ENCODE data around the gene PARP6.

The PARP6 gene, protein sequence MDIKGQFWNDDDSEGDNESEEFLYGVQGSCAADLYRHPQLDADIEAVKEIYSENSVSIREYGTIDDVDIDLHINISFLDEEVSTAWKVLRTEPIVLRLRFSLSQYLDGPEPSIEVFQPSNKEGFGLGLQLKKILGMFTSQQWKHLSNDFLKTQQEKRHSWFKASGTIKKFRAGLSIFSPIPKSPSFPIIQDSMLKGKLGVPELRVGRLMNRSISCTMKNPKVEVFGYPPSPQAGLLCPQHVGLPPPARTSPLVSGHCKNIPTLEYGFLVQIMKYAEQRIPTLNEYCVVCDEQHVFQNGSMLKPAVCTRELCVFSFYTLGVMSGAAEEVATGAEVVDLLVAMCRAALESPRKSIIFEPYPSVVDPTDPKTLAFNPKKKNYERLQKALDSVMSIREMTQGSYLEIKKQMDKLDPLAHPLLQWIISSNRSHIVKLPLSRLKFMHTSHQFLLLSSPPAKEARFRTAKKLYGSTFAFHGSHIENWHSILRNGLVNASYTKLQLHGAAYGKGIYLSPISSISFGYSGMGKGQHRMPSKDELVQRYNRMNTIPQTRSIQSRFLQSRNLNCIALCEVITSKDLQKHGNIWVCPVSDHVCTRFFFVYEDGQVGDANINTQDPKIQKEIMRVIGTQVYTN

DNA sequence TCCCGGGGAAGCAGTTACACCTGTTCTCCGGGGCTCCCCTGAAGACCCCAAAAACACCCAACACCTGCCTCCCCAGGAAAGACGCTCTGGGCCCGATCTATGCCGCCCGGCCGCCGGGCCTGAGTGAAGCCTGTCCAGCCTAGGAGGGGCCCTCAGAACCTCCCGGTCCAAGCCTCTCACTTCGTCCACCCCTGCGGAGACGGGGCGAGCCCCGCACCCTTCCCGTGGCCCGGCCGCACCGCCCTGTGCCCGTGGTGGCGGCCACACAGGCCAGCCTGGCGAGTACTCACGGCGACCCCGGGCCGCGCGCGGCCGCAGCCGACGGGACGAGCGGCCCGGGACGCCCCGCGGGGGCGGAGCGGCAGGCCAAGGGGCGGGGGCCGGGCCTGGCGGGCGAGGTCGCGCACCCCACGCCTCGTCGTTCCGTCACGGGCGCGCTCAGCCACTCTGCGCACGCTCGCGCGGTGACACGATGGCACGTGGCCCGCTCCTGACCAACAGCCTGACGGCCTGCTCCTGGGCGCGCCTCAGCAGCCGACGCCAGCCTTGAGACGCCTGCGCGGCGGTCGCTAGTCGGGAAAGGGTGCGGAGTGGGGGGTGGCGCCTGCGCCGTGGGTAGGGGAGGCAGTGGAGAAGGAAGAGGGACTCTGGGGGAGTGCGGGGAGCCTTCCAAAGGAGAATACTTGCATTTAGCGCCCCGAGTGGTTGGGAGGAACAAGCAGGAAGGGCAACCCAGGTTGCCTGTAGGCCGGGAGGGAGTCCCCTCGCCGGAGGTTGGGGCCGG, at the start of gene PARP6:
Gene PARP6, minus strand, starts transcription at position 342 of the 784 bp plus-strand sequence. CDS start 5,077 bp downstream, outside the sequence.
- DNase-seq, result peak; percentile 88

DNA sequence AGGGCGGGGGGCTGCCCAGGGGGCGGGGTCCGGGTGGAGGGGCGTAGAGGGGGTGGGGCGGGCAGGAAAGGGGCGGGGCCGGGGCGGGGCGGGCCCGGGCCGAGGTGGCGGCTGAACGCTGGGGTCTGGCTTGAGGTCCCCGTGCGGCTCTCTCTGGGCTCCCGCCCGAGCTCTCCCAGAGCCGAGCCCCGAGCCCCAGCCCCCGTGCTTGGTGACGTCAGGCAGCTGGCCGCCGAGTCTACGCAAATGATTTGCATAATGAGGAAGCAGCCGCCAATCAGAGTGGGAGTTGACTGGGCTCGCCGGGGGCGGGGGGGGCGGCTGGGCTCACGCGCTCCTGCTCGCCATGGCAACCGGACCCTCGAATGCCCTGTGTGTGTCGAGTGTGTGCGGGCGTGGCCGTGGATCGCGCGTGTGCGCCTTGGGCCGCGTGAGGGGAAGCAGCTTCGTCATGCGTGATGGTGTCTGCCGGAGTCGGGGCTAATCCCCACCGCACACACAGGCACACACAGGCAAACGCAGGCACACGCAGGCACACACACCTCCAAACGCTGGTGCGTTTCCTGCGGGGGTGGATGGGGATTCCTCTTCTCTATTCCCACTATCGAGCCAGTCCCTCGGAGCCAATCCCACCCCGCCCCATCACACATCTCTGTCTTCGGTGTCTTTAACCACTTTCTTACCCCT, 47.8 kb upstream of the PARP6 start, which contains the start of gene CELF6:
Gene CELF6, minus strand, starts transcription at position 173 of the 687 bp plus-strand sequence. CDS start 283 bp downstream, outside the sequence.
- peak; percentile 20 for DNase-seq

DNA sequence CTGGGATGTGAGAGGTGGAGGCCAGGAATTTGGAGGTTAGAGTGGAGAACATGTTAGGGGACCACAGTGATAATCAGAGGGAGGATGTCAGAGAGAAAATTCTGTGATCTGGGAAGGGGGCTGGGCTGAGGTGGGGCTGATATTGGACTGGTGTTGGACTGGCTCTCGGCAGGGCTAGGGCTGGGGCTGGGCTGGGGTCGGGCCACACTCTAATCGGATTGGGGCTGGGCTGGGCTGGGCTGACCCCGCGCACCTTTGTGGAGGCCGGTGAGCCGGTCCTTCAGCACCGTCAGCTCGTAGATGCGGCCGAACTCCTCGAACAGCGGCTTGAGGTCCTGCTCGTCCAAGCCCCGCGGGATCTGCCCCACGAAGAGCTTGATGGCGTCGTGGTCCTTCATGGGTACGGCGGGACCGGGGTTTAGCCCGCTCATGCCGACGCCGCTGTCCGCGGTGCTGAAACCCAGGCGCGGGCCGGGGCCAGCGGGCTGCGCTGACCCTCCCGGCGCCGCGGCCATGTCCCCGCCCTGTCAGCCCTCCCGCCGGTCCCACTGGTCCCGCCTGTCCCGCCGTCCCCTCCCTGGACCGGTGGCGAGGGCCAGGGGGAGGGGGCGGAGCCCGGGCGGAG, 47.1 kb upstream of the PARP6 start:
- no peak for DNase-seq

DNA sequence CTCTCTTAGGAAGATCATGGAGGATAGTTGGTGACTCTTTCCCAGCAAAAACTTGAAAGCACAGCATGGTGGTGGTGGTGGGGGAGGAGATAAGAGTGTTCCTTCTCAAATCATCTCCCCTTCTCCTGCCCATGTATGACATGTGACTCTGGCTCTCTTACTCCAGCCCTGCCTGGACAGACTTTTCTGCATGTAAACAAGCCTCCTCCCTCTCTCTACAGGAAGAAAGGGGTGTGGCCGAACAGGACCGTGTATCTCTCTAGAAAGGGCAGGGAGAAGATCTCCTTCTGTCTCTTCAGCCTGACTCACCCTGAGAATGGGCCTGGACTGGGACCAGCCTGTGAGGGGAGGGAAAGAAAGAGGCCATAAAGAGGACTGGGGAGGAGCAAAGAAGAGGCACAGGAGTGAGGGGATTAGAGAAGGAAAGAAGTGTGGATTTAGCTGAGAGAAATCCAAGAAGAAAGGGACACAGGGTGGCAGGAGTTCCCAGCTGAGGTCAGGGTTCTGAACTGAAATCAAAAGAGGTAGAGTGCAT, 46.1 kb upstream of the PARP6 start:
- no peak for DNase-seq

DNA sequence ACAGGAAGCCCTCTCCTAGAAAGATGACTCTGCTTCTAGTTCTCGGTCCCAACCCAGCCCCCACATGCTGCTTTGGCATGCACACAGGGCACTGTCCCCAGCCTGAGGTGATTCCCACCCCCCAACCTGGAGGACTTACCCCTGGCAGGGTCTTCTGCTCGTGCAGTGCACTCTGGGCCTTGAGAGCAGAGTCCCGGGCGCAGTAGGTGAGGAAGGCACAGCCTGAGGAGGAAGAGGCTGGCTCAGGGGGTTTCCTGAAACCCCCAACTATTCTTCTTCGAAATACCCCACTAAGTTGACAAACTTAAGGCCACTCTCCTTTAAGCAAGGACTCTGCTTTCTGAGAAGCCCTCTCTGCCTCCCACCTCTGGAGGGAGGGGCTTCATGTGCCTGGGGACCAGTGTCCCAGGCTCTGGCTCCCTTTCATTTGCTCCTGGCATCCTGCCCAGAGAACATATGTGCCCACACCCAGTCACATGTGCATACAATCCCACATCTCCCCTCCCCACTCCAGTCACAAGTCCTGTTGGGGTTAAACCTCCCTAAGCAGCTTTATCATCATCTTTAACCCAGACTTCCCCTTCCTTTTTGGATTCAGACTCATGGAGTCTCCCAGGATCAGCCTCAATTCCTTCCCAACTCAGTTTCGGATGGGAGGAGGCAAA, 43.5 kb upstream of the PARP6 start:
- DNase-seq, result no peak

DNA sequence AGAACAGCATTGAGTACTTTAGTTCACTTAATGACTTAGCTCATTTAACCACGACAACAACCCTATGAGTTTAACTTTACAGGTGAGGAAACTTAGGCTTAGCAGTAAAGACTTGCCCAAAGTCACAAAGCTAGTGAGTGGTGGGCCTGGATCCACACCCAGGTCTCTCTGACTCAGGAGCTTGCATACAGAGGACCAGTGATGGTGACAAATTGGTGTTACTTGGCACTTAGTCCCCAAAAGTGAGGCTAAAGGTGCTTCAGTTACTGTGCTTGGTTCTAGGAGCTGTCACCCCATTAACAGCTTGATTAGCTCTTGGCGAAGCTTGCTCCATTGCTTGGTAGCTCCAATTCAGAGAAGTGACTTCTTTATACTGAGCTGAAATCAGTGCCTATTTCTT, 41.5 kb upstream of the PARP6 start:
- DNase-seq, result no peak

DNA sequence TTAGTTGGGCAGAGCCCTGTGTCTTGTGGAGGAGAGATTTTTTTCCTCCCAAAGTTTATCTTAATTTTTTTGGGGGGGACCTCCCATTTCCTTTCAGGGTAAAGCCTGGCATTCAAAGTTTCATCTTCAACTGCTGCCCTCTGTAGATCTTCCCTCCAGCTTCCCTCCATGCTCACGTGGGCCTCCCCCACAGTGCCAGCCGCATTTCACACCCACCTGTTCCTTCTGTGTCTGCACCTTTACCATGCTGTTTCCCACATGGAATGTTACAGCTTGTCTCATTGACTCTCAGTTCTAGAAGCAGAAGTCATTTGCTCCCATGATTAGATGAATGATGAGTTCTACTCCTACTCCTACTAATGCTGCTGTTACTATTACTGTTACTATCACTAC, 41.1 kb upstream of the PARP6 start:
- no peak for DNase-seq

DNA sequence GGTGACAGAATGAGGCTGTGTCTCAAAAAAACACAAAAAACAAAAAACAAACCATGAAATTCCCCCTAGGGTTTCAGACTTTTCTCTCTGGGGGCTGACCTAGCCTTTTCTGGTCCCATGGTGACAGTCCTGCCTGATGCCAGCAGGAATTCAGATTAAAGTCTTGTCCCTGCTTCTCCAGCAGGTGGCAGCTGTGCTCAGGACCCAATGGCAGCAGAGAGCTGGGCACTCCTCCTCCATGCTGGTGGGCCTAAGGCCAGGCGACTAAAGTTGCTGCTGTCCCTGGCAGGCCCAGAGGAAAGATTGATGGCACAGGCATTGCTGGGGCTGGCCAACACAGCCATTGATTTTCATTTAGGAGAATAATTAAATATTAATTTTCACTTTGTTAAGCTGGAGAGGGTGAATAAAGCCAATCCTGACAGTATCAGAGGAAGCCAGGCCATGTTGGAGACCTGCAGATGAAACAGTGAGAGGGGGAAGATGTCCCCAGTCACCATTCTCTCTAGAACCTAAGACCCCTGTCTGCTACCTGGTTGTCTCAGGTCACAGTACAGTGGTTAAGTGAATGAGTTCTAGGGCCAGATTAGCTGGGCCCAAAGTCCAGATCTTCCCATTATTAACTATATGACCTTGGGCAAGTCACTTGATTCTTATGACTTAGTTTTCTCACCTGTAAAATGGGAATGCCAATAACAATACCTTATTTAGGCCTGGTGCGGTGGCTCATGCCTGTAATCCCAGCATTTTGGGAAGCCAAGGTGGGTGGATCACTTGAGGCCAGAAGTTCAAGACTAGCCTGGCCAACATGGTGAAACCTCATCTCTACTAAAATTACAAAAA, 40.5 kb upstream of the PARP6 start:
- DNase-seq, result peak; percentile 24

DNA sequence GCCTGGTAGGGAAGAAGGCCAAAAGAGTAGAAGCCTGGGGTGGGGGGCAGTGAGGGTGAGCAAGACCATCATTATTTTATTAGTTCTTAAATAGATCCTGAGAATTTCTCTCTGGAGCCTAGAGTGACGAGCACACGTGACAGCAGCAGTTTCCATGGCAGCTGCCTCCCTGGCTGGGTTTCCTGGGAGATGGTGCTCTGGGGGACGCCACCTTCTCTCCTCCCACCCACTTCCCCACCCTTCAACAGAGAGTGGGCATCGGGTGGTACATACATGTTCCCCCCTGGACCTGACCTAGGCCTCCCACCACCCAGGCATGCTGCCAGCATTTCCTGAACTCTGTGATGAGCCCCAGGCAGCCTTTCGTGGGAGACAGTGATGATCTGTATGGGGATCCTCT, 34.7 kb upstream of the PARP6 start:
- no peak for DNase-seq

DNA sequence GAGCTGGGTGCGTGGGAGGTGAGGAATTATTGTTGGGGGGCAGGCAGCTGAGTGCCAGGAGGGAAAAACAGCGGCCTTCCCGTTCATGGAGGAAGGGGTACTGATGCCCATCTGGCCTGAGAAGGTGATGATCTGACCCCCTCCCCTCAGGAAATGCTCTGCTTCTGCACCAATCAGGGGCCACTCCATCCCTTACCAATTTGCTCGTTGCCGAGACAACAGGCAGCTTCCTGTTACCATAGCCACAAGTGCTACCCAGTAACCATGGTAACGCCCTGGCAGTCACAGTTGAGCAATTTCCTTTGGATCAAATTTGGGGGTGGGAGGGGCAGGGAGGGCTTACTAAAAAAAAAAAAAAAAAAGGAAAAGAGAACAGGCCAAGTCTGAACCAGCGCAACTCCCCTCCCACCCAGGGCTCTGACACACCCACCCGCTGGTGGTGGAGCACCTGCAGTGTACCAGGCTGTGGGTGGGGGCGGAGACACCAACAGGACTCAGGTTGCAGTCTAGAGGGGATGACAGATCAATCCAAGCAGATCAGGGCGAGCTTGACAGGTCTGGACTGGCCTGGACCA, 33.9 kb upstream of the PARP6 start:
- DNase-seq, result no peak

DNA sequence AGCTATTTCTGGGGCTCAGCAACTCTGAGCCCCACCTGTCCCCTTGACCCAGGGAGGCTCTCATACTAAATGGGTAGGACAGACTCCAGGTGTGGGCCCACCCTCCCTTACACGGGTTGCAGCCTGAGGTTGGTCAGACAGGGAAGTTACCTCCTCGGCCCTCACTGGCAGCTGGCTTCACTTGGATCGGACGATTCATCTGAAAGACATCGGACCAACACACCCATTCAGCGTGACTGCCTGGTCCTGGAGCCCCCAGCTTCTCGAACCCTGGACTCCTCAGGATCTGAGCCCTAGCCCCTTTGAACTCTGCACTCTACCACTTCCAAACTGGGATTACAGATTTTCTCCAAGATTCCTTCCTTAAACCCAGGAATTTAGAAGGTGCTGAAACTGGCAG, 32.2 kb upstream of the PARP6 start:
- DNase-seq, result no peak

DNA sequence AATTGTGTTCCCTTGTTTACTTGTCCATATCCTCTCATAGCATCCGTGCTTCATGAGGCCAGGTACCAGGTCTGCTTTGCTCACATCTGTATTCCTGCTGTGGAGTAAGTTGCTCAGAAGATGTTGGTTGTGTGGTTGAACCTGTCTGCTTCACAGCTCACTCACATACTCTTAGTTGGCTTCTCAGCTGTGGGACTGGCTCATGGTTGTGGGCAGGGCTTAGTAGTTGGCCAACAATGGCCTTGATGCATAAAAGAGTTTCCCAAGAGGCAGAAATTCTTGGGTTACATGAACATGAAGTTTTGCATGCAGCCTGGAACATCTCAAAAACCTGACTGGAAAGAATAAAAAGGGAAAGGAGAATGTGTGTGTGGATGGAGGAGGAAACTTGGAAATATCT, 30.6 kb upstream of the PARP6 start:
- DNase-seq, result no peak

DNA sequence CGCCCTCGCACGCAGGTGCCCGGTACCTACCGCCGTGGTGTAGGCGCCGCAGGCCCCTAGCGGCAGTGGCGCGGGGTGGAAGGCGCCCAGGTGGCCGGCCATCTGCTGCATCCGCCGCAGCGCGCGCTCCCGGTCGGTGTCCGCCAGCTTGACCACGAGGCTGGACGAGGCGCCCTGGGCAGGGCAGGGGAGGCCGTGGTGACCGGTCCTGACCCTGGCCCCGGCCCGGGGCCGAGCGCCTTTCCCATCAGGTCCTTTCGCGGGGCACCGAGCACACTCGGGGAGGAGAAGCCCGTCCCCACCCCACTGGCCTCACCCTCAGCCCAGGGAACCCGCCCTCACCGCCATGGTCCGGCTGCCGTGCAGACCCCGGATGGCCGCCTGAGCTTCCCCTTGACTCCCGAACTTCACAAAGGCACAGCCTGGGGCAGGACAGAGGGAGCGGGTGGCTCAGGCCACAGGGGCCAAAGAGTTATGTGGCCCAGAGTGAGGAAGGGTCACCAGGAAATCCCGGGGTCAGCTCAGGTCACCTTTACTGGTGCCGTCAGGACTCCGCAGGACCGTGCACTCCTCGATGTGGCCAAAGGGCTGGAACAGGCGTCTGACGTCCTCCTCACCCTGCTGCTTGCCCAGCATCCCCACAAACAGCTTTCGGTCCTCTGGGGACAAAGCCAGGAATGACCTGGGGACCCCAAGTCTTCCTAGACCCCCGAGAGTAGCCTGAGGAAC, 17.4 kb upstream of the PARP6 start:
- DNase-seq, result no peak

DNA sequence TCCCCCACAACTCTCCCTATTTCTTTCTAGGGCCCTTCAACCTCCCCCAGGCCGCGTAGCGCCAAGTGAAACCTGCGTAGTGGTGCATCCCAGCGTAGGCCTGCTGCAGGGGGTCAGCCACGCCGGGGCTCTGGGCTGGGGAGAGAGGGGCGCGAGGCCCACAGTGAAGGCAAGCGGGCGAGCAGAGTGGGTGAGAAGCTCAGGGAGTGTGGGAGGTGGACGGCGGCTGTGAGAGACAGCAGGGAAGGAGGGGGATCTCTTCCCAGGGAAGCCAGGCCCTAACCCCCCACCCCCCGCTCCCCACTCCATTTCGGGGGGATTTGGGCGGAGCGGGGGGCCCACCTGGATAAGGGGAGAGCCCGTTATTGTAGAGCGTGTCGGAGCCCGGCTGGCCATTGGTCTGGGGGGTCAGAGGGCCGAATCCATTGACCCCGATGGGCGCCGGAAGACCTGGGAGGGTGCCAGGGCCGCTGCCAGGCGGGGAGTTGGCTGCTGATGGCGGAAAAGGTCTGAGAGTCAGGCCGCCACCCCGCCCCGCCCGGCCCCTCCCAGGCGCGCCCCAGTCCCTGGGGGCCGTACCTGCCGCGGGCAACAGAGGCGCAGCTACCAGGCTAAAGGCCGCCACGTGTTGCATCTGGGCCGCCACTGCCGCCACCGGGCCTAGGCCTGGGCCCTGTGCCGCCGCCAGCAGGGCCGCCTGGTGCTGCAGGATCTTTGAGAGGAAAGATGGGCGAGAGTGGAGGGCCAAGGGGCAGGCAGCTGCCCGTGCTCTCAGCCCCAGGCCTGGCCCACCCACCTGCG, 16.6 kb upstream of the PARP6 start:
- DNase-seq, result no peak

DNA sequence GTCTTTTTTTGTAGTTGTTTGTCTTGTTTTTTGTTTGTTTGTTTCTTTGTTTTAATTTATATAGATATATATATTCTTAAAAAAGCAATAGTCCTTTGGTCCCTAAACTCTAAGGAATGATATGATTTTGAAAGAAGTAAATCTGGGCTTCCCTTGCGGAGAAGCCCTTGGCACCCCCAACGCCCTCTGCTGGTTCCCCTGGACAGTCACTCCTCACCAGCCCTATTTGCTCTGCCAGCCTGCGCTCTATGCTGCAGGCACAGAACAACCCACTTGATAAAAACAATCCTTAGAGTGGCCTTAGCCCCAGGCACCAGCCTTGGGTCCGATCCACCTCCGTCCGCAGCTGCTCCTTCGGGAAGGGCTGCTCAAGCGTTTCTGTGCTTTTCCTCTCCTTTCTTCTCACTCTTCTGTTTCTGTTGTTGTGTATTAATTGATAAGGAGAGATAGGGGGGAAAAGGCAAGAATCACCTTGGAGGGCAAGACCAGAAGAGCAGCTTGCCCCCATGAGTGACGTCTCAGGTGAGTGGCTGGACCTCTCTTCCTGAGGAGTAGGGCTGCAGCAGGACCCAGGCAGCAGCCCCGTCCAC, 13.7 kb upstream of the PARP6 start:
- no peak for DNase-seq

DNA sequence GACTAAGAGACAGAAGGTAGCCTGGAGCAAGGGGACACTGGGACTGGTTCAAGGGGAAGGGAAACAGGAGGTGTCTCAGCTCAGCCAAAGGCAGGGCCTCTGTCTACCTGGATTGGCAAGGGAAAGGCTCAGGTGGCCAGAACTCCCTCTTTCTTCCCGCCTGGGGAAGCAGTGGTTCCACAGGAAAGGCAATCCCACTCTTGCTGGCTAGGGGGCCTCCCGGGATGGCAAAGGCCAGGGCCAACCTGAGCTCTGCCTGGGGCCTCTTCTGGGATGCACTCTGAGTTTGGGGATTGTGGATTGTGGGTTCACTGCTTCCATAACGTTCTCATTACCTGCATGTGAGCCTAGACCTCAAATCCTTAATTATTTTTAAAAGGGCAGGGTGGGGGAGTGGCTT, 13.0 kb upstream of the PARP6 start:
- DNase-seq, result no peak

DNA sequence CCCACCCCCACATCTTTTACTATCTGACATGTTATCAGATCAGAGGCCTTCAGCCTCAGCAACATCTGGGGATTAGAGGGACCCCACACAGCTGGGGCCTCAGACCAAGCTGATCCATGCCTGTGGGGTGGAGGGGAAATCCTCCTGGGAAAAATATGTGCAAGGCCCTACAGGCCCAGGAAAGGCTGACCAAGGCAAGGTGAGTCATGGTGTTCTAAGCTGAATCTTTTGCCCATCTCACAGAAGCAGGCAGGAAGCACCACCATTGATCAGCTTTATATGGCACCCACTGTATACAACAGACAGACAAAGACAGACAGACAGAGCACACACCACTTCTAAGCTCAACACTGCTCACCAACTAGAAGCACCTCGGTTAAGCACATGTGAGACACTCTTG, 12.4 kb upstream of the PARP6 start:
- no peak for DNase-seq

DNA sequence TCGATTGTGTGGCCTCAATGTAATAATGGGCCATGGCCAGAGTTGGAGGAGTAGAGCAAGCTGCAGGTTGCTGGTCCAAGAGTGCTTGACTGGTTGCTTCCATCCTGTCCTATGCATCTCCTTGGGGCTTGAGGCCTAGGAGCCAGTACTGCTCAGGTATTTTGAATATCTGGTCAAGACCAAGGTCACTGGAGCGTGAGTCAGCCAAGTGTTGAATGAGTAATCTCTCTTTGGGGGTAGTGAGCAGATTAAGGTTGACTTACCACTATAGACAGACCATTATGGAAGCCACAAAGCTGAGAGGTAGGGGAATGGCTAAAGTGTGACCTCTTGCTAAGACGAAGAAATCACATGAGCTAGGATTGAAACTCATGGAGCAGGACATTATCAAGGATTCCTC, 9.4 kb upstream of the PARP6 start:
- no peak for DNase-seq
